ENCODE results near the gene TIGAR.

TIGAR gene

DNA sequence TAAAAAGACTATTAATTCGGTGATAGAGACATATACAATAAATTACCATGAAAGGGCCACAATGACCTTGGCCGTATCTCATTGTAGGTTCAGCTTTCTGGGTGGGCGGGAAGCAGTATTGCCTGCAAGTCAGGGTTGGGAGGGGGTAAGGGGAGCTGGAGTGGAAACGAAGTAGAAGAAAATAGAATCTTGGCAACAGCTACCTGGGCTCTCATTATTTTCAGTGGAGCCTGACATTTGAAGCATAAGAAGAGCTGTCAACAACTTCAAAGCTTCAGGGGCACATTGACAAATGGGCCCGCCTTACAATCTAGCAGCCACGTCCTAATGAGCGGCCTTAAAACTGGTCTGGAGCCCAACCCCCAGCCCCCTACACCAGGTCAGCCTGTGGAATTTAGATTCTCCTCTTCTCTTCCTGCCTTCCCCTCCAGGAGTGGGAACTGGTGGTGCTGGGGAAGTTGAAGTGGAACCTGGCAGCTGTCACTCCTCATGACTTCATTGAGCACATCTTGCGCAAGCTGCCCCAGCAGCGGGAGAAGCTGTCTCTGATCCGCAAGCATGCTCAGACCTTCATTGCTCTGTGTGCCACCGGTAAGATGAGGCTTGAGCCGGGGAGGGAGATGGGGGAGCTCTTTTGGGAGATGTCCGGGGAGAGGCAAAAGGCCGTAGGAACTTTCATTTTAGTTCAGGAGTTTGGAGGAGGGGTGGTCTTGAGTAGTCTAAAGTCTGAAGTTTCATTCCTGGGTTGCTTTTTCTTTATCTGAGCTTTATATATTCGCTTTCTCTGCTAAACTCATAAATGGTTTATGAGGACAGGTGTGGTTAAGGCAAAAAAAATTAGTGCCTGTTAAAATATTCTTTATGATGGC lies 42.5 kb upstream of the TIGAR start:
- in situ Hi-C loops (cut with MboI; ENCODE audit: low sequenced_read_pairs, unreplicated experiment) = loop anchor here (5.0 to 25.0 kb wide), 2 partner anchors 171 to 291 kb away; no protein-coding TSS in a partner anchor
- TF ChIP-seq, protein P1, sequence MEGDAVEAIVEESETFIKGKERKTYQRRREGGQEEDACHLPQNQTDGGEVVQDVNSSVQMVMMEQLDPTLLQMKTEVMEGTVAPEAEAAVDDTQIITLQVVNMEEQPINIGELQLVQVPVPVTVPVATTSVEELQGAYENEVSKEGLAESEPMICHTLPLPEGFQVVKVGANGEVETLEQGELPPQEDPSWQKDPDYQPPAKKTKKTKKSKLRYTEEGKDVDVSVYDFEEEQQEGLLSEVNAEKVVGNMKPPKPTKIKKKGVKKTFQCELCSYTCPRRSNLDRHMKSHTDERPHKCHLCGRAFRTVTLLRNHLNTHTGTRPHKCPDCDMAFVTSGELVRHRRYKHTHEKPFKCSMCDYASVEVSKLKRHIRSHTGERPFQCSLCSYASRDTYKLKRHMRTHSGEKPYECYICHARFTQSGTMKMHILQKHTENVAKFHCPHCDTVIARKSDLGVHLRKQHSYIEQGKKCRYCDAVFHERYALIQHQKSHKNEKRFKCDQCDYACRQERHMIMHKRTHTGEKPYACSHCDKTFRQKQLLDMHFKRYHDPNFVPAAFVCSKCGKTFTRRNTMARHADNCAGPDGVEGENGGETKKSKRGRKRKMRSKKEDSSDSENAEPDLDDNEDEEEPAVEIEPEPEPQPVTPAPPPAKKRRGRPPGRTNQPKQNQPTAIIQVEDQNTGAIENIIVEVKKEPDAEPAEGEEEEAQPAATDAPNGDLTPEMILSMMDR (IDR thresholded peaks at IDR 0.05; ENCODE audit: borderline replicate concordance, control extremely low read depth, extremely low read depth, insufficient read depth, missing control alignments) = no peak
- no peak for DNase-seq (ENCODE audit: low spot score)

DNA sequence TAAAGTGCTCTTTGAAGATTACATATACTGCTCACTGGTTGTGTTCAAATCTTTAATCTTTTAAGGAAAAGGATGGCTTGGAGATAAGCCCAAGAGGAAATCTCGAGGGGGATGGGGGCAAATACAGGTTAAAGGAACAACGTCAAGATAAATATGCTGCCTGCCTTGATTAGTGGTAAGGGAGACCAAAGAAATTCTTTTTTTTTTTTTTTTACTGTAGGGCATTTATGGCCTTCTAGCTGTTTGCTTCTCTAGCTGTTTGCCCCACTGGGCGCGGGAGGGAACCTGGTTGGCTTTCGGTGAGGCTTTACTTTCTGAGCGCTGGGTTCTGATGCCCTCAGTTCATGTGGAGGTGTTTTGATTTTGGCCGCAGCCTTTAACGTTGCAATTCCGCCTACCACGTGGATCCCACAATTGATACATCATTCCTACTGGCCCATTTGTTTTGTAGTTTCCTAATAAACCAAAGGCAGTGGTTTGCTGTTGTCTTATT lies 41.8 kb upstream of the TIGAR start:
- TF ChIP-seq, protein P1 (IDR thresholded peaks at IDR 0.05; ENCODE audit: borderline replicate concordance, control extremely low read depth, extremely low read depth, insufficient read depth, missing control alignments) = no peak
- no peak for DNase-seq (ENCODE audit: low spot score)
- in situ Hi-C loops (cut with MboI; ENCODE audit: low sequenced_read_pairs, unreplicated experiment) = loop anchor here (5.0 to 25.0 kb wide), 2 partner anchors 172 to 292 kb away; no protein-coding TSS in a partner anchor

DNA sequence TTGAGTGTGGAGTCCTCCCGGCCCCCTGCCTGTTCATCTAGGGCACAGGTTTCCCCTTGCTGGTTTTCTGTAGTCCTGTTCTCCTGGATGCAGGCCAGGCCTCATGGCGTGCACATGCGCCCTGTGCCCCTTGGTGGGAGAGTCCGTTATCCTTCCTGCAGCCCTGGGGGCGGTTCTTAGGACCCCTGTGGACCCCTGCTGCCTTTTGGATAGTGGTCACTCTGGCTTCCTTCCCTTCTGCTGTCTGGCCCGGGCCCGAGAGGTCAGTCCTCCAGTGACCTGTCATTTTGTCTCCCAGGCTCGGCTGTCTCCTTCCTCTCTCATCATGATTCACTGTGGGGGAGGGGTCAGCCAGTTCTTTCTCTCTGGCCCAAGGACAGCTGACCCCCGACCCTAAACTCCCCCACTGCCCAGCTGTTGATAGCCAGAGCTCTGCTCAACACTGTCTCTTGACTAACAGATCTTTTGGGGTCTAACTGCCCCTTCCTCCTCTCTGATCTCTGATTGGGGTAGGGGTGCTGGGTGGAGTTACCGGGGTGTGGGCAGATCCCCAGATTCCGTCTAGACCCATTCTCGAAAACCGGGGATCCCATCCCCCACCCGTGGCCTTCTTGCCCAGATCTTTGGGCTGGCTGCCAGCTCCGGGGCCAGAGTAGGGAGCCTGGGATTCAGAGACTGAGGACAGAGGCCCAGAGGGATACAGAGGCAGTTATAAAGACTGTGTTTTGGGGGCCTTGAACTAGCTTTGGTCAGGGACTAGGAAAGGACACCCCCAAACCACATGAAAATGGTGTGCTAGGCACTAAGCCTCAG lies 40.5 kb upstream of the TIGAR start:
- TF ChIP-seq, protein P1 (IDR thresholded peaks at IDR 0.05; ENCODE audit: borderline replicate concordance, control extremely low read depth, extremely low read depth, insufficient read depth, missing control alignments) = no peak
- DNase-seq (ENCODE audit: low spot score) = no peak
- in situ Hi-C loops (cut with MboI; ENCODE audit: low sequenced_read_pairs, unreplicated experiment) = loop anchor here (10.0 to 25.0 kb wide), 2 partner anchors 293 to 396 kb away; no protein-coding TSS in a partner anchor

DNA sequence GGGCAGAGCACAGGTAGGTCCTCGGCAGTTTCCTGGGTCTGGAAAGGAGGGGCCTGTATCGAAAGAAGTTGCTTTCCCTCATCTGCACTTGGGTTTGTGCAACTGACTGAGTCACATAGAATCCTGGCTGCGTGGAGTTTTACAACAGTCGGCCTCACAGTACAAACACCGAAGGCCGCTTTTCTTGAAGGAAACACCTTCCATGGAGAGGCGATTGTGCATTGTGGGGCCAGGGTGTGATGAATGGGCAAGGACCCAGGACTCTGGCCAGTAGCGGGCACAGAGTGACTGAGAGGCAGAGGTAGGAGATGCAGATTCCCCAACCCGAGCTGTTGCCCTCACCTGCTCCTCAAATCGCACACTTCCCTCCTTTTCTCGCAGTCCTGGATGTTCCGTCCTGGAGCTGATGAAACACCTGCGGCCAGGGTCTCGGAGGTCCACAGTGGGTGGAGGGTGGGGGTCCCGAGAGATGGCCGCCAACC lies 39.8 kb upstream of the TIGAR start:
- no peak for DNase-seq (ENCODE audit: low spot score)
- in situ Hi-C loops (cut with MboI; ENCODE audit: low sequenced_read_pairs, unreplicated experiment) = loop anchor here (10.0 to 25.0 kb wide), 2 partner anchors 294 to 396 kb away; no protein-coding TSS in a partner anchor
- TF ChIP-seq, protein P1 (IDR thresholded peaks at IDR 0.05; ENCODE audit: borderline replicate concordance, control extremely low read depth, extremely low read depth, insufficient read depth, missing control alignments) = no peak

DNA sequence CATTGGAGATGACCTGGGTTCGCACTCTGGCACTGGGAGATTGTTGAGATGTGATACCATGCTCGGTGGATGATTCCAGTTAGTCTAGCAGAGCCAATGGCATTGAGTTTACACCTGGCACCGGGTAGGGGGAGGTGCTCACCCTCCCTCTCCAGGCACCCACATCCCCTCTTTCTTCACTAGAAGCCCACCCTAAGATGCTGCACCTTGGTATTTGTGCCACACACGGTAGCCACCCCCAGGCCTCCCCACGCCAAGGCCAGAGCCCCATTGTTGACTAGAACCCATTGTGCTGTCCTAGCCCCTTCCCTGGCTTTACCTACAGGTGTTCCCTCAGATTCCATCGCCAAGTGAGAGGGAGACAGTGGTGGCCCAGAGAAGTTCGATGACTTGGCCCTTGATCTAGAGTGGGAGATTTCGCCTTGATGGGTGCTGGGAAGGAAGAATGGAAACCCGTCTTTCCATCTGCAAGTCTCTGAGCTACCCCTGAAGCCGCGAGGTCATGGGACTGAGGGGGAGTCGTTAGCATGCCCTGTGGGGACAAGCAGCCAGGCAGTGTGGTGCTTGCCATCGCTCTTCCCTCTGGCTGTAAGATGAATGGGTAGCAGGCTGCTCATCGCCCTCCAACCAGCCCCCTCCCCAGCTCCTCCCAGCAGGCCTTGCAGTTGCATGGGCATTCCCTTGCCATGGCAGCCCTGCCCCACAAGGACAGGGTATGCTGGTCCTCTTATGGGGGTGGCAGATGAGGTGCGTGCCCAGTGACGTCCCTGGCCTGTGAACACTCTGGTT lies 38.7 kb upstream of the TIGAR start:
- no peak for DNase-seq (ENCODE audit: low spot score)
- in situ Hi-C loops (cut with MboI; ENCODE audit: low sequenced_read_pairs, unreplicated experiment) = loop anchor here (10.0 to 25.0 kb wide), 2 partner anchors 295 to 397 kb away; no protein-coding TSS in a partner anchor
- TF ChIP-seq, protein P1 (IDR thresholded peaks at IDR 0.05; ENCODE audit: borderline replicate concordance, control extremely low read depth, extremely low read depth, insufficient read depth, missing control alignments) = no peak

All from GM13976 (cell line).